ENCODE data around the gene TSC2.
A peak's percentile ranks its signal among the peaks of the same experiment; 100 is the strongest.

The TSC2 gene

GRCh38 chr16:2001456-2002355 is 46.1 kb upstream of the TSC2 start:
- TF ChIP-seq CTCF (IDR thresholded peaks at IDR 0.05) = no peak
- Histone ChIP-seq H3K27me3 (peaks cover 6% of the 10 kb centered on the region), H3K36me3 (peaks cover 65% of the 10 kb centered on the region), H3K4me3 (ENCODE audit: low read depth in 1 of 2, low read length in 1 of 2) (no peak overlapping the region), H3K4me1 (ENCODE audit: control insufficient read depth in 1 of 2, insufficient read depth in 1 of 2, low read depth in 1 of 2, low read length in 1 of 2) (peaks cover 6 to 19% of the 10 kb centered on the region in 2 experiments), H3K27ac (no peak overlapping the region), H3K9me3 (no peaks in the 10 kb centered on the region)

- Histone ChIP-seq H3K9me3 (no peaks in the 10 kb centered on the region), H3K4me3 (ENCODE audit: low read depth in 1 of 2, low read length in 1 of 2) (no peak overlapping the region)
- TF ChIP-seq CTCF (IDR thresholded peaks at IDR 0.05) = no peak
Observed at GRCh38 chr16:2002406-2003230, 45.2 kb upstream of the TSC2 start.

GRCh38 chr16:2003231-2003826 is 44.5 kb upstream of the TSC2 start:
- TF ChIP-seq CTCF (IDR thresholded peaks at IDR 0.05) = no peak
- H3K4me1 ChIP-seq (ENCODE audit: control insufficient read depth in 1 of 2, insufficient read depth in 1 of 2, low read depth in 1 of 2, low read length in 1 of 2) = peaks cover 19 to 35% of the 10 kb centered on the region in 2 experiments
- H3K27me3 ChIP-seq = peaks cover 6% of the 10 kb centered on the region
- no peak overlapping the region for H3K4me3 ChIP-seq (ENCODE audit: low read depth in 1 of 2, low read length in 1 of 2)
- no peak overlapping the region for H3K27ac ChIP-seq
- peaks cover 49% of the 10 kb centered on the region for H3K36me3 ChIP-seq
- H3K9me3 ChIP-seq = no peaks in the 10 kb centered on the region

More at GRCh38 chr16:2002406-2003230, 45.2 kb upstream of the TSC2 start:
- peaks cover 12 to 28% of the 10 kb centered on the region in 2 experiments for H3K4me1 ChIP-seq (ENCODE audit: control insufficient read depth in 1 of 2, insufficient read depth in 1 of 2, low read depth in 1 of 2, low read length in 1 of 2)
- H3K36me3 ChIP-seq = peaks cover 56% of the 10 kb centered on the region
- H3K27me3 ChIP-seq = peaks cover 6% of the 10 kb centered on the region
- no peak overlapping the region for H3K27ac ChIP-seq

- Histone ChIP-seq H3K27me3 (peaks cover 6% of the 10 kb centered on the region), H3K36me3 (peaks cover 42% of the 10 kb centered on the region), H3K4me1 (ENCODE audit: control insufficient read depth in 1 of 2, insufficient read depth in 1 of 2, low read depth in 1 of 2, low read length in 1 of 2) (peaks cover 26 to 42% of the 10 kb centered on the region in 2 experiments), H3K9me3 (no peaks in the 10 kb centered on the region), H3K27ac (no peak overlapping the region), H3K4me3 (ENCODE audit: low read depth in 1 of 2, low read length in 1 of 2) (peak overlapping the region in 1 of 2 experiments; percentile 39)
- peak; percentile 82 for TF ChIP-seq CTCF (IDR thresholded peaks at IDR 0.05)
Observed at GRCh38 chr16:2003827-2004641, 43.8 kb upstream of the TSC2 start.

Data from neutrophil (primary cell).